GM10266 (cell line): ENCODE measurements around the gene DMBX1.

ENCODE experiments used
- DNase-seq: peaks from one replicate; pipeline ENCODE4 v3.0.0; 2012; ENCODE audit errors: extremely low spot score
- CTCF ChIP-seq: IDR thresholded peaks from 2 replicates; pipeline ENCODE4 v1.5.1; 2012; ENCODE audit warnings: mild to moderate bottlenecking, low read depth; ENCODE audit not compliant: control insufficient read depth, insufficient read depth; ENCODE audit errors: missing control alignments

The DMBX1 gene

GRCh38 chr1:46461017-46461808, 28.4 kb upstream of the DMBX1 start:
- DNase-seq: no peak
- TF ChIP-seq CTCF: no peak

- DNase-seq: no peak
- no peak for TF ChIP-seq CTCF
These were observed 27.7 kb upstream of the DMBX1 start for GRCh38 chr1:46461809-46462448.

- no peak for DNase-seq
- no peak for TF ChIP-seq CTCF
These were observed 25.6 kb upstream of the DMBX1 start for GRCh38 chr1:46464013-46464548.

- TF ChIP-seq CTCF: no peak
- DNase-seq: no peak
These were observed 24.7 kb upstream of the DMBX1 start for GRCh38 chr1:46464915-46465314.

- TF ChIP-seq CTCF: no peak
- DNase-seq: no peak
These were observed 23.6 kb upstream of the DMBX1 start for GRCh38 chr1:46465981-46466476.

GRCh38 chr1:46466477-46467182, 23.0 kb upstream of the DMBX1 start:
- DNase-seq: no peak

More at GRCh38 chr1:46466477-46467182, 23.0 kb upstream of the DMBX1 start:
- no peak for TF ChIP-seq CTCF
